Coronary artery (tissue), 2 donors: ENCODE measurements around the gene RBM33.

Experiments used
- DNase-seq: peaks from one replicate; pipeline ENCODE4 v3.0.0-alpha.2; 2017; ENCODE audit warnings: low spot score
- H3K27ac ChIP-seq, 2 donors: fragments of 200-600 bp; sonication (generic); one replicate each; pipeline ENCODE4 v1.5.1; 2016 to 2019
- H3K4me3 ChIP-seq: fragments of 200-600 bp; sonication (generic); 2 replicates; pipeline ENCODE4 v1.5.1; 2016; ENCODE audit warnings: mild to moderate bottlenecking, moderate library complexity
- CTCF ChIP-seq: fragments of 200-600 bp; sonication (generic); IDR thresholded peaks from one replicate; pipeline ENCODE4 v1.5.1; 2019; ENCODE audit warnings: antibody characterized with exemption

The RBM33 gene

GRCh38 chr7:155648752-155649339 is 4.4 kb downstream of the RBM33 start:
- H3K4me3 ChIP-seq: no peak overlapping the region
- no peak overlapping the region for H3K27ac ChIP-seq
- TF ChIP-seq CTCF: no peak
- no peak for DNase-seq

- no peak for TF ChIP-seq CTCF
- H3K4me3 ChIP-seq: no peak overlapping the region
- no peak for DNase-seq
Measured at GRCh38 chr7:155649588-155649987, 5.1 kb downstream of the RBM33 start.

GRCh38 chr7:155652156-155653114 is 8.0 kb downstream of the RBM33 start:
- H3K27ac ChIP-seq: no peak overlapping the region
- no peak for DNase-seq
- TF ChIP-seq CTCF: no peak

More at GRCh38 chr7:155649588-155649987, 5.1 kb downstream of the RBM33 start:
- no peak overlapping the region for H3K27ac ChIP-seq

GRCh38 chr7:155653803-155654202 is 9.3 kb downstream of the RBM33 start:
- no peak for TF ChIP-seq CTCF
- H3K4me3 ChIP-seq: no peak overlapping the region
- no peak overlapping the region for H3K27ac ChIP-seq
- DNase-seq: no peak

More at GRCh38 chr7:155652156-155653114, 8.0 kb downstream of the RBM33 start:
- H3K4me3 ChIP-seq: no peak overlapping the region

- no peak for DNase-seq
- no peak overlapping the region for H3K4me3 ChIP-seq
- no peak for TF ChIP-seq CTCF
- H3K27ac ChIP-seq: no peak overlapping the region
Measured at GRCh38 chr7:155656891-155657290, 12.4 kb downstream of the RBM33 start.

- no peak overlapping the region for H3K27ac ChIP-seq
- no peak for DNase-seq
- no peak overlapping the region for H3K4me3 ChIP-seq
- no peak for TF ChIP-seq CTCF
Measured at GRCh38 chr7:155660059-155660757, 15.7 kb downstream of the RBM33 start.
